NCI-H128 (cell line): ENCODE measurements around the gene ENDOD1.
"Not testable (repeated sequence)": the region's sequence is repeated elsewhere in the genome, so short reads cannot be mapped to it uniquely, and the experiment has no call there.

Experiments
- DNase-seq: peaks from one replicate; lab custom pipeline; 2025; ENCODE audit not compliant: unreplicated experiment; lab: John Stamatoyannopoulos, UW

The ENDOD1 gene, protein sequence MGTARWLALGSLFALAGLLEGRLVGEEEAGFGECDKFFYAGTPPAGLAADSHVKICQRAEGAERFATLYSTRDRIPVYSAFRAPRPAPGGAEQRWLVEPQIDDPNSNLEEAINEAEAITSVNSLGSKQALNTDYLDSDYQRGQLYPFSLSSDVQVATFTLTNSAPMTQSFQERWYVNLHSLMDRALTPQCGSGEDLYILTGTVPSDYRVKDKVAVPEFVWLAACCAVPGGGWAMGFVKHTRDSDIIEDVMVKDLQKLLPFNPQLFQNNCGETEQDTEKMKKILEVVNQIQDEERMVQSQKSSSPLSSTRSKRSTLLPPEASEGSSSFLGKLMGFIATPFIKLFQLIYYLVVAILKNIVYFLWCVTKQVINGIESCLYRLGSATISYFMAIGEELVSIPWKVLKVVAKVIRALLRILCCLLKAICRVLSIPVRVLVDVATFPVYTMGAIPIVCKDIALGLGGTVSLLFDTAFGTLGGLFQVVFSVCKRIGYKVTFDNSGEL

DNA sequence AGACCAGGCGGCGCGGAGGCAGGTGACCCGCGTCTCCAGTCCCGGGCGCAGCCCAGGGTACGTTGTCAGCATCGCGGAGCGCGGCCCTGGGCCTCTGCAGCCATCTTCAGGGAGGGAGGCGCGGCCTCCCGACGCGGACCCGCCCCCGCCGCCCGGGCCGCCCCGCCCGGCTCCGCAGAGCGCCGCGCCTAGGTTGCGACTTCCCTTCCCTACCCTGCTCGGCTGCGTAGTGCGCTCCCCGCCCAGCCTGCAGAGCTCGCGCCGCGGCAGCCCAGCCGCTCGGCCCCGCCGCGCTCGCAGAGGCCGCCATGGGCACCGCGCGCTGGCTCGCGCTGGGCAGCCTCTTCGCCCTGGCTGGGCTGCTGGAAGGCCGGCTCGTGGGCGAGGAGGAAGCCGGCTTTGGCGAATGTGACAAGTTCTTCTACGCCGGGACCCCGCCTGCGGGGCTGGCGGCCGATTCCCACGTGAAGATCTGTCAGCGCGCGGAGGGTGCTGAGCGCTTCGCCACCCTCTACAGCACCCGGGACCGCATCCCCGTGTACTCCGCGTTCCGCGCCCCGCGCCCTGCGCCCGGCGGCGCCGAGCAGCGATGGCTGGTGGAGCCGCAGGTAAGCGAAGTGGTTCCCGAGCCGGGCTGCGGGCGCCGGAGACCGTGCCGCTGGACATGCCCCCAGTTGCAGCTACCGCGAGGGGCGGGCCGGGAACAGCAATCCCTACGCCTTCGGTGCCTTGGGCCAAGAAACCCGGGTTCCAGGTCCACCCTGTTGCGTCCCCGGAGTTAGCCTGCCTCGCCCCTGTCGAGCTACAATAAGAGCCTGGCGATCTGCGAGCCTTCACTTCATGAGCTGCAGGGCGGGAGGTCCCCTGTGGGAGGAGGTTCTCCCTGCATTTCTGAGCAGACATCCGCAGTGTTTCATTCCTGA lies at the start of gene ENDOD1:
ENDOD1 (plus strand) TSS at position 227 of the 923 bp plus-strand sequence; CDS start at position 309, 82 bp downstream.
- DNase-seq, result peak; percentile 51

DNA sequence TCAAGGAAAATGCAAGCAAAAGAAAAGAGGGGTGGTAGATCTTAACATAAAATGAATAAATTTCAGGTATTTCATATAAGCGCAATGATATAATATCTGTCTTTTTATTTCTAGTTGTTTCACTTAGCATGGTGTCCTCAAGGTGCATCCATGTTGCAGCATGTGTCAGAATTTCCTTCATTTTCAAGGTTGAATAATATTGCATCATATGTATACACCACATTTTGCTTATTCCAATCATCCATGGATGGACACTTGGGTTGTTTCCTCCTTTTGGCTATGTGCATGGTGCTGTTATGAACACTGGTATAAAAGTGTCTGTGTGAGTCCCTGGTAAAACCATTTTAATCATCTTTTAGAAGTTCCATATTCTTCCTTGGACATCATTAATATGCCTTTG lies 47.4 kb upstream of the ENDOD1 start:
- no peak for DNase-seq

DNA sequence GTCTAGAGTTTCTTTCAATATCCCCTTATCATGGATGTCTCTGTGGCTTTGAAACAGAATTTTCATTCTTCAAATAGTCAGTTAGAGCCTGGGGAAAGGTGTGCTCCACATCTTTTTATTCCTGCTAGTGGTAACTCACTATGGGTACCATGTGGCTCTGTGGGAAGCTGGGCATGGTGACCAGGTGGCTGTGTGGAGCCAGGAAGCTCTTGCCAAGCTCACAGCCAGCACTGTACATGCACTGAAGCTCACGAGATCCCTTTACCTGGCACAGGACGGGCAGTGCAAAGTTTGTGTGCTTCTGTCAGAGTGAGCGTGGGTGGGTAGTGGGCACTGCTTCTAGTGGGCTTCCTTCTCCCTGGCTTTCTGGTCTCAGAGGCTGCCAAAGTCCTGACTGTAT lies 46.7 kb upstream of the ENDOD1 start:
- no peak for DNase-seq

DNA sequence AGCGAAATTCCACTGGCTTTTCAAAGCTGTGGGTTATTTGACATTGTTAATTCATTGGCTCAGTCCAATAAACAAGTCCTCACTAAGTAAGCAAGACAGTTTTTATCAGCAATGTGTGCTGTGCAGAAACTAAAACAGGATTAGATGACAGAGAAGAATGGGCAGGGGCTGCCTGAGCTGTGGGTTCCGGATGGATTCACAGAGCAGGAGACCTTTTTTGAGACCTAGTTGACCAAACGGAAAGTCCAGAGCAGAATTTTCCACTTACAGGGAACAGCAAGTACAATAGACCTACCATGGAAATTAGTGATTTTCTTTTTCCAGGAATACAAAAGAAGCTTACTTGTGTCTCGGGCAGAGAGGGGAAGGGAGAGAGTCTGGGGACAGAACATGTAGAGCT lies 45.6 kb upstream of the ENDOD1 start:
- no peak for DNase-seq

DNA sequence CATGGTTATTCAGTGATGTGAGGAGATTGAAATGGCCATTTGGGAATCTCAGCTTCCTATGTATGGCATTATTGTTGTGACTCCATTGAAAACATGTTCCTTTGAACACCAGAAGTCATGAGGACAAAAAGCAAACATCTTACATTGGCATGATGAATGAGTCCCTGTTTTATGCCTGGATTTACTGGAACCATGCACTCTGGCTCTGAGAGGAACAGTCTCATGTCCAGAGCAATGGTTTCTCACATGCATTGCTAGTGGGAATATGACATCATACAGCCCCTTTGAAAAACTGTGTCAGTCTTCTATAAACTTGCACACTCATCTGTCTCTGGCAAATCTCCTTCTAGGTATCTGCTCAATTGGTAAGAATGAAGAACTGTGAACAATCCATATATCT lies 43.8 kb upstream of the ENDOD1 start:
- DNase-seq, result no peak

DNA sequence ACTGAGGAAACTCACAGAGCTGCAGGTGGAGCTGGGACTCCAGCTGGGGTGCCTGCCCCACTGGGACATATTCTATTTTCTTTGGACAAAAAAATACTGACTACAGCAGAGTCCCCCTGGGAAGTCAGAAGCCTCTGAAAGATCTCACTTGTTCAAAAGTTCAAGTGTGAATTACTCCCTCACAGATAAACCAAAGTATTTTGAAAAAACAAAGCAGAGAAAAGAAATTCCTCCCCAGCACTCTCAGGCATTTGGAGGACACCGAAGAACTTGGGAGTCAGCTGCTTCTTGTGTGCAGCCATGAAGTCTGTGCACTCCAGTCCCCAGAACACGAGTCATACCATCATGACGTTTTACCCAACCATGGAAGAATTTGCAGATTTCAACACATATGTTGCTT lies 40.5 kb upstream of the ENDOD1 start, which contains the start of gene KDM4F:
KDM4F (plus strand) TSS at position 301 of the 400 bp plus-strand sequence.
- DNase-seq, result not testable (repeated sequence)

DNA sequence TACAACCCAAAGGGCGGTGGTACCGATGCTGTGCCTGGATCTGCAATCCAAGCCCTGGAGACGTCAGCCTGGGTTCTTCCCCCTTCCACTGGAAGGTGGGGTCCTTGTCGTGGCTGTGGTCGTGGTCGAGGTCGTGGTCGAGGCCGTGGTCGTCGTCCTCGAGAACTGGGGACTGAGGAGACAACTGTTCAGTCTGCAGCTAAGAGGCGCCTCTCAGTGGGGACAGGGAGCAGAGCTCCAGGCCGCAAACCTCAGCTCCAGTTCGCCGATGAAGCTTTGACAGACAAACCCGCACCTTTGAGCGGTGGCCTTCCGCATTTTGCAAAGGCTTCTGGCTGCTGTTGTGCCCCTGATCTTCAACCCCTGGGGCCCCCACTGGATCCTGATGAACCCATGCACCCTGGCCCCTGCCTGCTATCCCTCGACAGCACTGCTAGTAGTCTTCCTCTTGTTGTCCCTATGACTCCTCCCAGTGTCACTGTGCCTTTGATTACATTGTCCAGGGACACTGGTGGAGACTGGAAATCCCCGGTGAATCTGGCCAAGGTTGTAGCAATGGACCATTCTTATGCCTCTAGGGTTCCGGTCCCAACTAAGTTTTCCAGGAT lies 38.9 kb upstream of the ENDOD1 start:
- no peak for DNase-seq

DNA sequence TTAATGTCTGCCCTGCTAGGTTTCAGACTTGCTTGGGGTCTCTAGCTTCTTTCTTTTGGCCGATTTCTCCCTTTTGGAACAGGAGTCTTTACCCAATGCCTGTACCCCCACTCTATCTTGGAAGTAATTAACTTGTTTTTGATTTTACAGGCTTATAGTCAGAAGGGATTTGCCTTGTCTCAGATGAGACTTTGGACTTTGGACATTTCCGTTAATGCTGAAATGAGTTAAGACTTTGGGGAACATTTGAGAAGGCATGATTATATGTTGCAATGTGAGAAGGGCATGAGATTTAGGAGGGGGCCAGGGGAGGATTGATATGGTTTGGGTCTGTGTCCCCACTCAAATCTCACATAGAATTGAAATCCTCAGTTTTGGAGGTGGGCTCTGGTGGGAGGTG lies 35.3 kb upstream of the ENDOD1 start:
- no peak for DNase-seq

DNA sequence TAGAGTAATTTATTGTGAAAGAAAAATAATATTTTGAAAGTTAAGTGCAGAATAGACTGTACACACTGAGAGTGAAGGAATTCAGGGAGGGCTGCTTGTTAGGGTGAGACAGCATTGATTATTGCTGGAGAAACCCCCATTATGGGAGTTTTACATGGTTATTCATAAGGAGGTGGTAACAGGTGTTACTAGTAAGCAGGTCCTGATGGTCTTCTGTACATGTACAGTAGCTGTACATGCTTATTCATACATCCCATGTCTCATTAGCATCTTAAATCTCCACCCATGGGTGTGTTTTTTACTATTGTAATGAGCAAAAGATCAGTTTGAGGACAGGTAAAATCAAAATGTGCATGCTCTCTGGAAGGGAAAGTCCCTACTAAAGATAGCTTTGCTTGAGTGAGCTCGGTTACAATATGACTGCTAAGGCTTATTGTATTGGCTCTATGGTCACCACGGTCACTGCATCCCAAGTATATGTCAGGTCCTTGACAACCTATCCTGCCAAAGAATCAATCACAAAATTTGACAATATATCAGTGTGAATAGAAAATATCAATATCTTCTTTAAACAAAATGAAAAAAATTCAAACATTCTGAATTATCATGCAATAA lies 34.3 kb upstream of the ENDOD1 start:
- no peak for DNase-seq

DNA sequence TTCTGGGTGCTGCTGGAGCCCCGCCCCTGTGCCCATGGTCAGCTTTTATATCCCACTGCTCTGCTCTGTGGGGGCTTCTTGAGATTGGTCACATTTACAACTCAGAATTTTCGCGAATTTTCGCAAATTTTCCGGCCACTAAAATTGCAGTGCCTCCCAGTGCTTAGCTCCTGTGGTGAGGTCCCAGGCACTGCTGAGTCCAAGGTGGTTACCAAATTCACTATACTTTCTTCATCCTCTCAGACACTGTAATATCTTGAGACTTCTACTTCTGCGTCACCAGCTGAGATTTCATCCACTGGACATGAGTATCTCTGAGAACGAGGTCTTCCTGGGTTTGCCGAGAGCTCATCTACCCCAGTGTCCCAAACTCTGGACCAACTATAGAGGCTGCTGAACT lies 31.7 kb upstream of the ENDOD1 start:
- no peak for DNase-seq

DNA sequence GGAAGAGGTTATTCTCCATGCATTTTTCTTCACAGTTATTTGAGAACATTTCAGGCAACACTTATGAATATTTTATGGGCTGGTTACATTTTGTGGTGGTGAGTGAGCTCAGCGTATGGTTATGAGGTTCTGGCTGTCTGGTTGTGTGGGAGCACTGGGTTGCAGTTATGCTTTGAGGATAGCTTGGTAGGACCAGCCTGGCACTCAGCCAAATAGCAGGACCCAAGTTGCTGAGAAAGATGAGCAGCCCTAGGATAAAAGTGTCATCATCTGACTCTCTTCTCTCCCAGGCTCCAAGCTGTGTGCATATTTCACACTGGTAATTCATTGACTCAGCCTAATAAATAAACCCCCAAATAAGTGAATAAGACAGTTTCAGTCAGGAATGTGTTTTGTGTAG lies 31.0 kb upstream of the ENDOD1 start:
- DNase-seq, result no peak

DNA sequence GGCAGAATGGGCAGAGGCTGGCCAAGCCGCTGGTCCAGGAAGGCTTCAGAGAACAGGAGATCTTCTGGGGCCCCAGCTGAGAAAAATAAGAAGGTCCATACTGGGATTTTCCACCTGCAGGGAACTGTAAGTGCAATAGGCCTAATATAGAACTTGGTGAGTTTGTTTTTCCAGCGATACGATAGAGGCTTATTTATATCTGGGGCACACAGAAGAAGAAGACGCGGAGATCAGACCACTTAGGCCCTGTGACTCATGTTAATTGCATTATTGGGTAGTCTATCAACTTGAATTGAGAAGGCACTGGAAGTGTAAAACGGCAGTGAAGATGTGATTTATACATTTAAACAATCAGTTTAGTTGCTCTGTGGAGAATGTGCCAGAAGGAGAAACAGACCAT lies 30.6 kb upstream of the ENDOD1 start:
- DNase-seq, result no peak

DNA sequence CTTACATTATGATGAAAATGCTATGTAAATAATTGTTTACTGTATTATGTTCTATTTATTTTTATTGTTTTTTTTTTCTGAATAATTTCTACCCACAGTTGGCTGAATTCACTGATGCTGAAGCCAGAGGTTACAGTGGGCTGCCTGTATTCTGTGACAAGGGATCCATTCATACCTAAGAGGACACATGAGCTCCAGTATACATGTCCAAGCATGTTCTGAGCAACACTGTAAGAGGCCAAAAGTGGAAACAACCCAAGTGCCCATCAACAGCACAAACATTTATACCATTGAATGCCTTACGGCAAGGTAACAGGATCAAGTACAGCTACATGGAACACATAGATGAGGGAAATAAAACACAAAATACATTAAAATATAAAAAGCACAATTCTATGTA lies 24.3 kb upstream of the ENDOD1 start:
- DNase-seq, result peak; percentile 12

DNA sequence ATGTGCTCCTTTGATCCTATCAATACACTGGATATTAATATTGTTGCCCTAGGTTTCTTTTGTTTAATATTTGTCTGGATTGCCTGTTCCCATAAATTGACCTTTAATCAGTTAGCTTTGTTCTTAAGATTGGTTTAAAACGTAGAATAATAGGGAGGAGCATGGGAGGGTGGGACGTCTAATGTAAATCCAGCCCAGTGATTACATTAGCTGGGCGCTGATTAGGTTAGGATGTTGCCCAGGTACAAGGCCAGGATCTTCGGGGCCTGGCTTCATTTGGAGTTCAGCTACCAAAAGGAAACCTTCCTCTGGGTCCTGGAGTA lies 23.0 kb upstream of the ENDOD1 start, which contains the start of gene SRSF8:
SRSF8 (plus strand) TSS at position 204 of the 323 bp plus-strand sequence. CDS start 308 bp downstream, outside the sequence.
- DNase-seq, result no peak

DNA sequence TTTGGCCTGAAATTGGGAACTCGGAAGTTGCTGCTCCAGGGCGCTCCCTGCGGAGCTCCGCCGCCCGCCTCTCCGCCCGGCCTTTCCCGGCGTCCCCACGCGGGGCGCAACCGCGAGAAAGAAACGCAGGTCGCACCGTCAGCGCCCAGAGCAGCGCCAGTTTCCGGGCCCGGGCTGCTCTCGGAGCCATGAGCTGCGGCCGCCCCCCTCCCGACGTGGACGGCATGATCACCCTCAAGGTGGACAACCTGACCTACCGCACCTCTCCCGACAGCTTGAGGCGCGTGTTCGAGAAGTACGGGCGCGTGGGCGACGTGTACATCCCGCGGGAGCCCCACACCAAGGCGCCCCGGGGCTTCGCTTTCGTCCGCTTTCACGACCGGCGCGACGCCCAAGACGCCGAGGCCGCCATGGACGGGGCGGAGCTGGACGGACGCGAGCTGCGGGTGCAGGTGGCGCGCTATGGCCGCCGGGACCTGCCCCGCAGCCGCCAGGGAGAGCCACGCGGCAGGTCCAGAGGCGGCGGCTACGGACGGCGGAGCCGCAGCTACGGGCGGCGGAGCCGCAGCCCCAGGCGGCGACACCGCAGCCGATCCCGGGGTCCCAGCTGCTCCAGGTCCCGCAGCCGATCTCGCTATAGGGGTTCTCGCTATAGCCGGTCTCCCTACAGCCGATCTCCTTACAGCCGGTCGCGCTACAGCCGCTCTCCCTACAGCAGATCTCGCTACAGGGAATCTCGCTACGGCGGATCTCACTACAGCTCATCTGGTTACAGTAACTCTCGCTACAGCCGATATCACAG lies 22.4 kb upstream of the ENDOD1 start:
- DNase-seq, result peak; percentile 61

DNA sequence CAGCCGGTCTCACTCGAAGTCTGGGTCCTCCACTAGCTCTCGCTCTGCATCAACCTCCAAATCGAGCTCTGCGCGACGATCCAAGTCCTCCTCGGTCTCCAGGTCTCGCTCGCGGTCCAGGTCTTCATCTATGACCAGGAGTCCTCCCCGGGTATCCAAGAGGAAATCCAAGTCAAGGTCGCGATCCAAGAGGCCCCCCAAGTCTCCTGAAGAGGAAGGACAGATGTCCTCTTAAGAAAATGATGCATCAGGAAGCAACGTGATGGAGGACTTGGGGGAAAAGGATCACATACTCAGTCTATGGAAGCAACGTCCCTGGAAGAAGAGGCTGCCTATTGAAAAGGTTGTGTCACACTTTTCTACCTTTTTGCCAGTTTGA lies 21.8 kb upstream of the ENDOD1 start:
- peak; percentile 58 for DNase-seq

DNA sequence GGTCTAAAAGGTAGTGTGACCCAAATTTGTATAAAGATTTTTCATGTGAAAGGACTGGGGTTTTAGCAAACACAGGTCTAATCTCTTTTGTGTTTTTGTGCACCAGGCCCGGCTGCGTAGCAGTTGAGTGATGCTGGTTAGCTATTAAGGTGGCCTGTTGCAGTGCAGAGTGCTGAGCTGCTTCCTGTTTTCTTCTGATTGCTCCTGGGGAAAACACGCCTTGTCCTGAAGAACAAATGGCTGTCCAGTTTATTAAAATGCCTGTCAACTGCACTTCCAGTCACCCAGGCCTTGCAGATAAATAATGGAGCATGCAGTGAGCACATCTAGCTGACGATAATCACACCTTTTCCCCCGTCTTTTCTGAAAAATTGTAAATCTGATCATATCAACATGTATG lies 21.1 kb upstream of the ENDOD1 start:
- DNase-seq, result peak; percentile 55

DNA sequence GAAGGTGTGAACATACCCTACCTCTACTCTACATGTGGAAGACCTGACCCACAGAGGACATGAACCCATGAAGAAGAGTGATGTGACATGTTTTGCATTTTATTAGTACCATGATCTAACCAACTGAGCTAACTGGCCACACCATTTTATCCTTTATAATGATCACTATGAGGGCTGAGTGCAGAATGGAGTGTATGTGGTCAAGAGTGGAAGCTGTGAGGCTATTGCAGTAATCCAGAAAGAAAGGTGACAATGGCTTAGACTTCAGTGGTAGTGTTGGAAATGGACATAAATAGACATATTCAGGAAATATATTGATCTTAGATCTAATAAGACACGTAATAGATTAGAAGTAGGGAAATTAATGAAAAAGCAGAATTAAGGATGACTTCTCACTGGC lies 19.2 kb upstream of the ENDOD1 start:
- DNase-seq, result no peak

DNA sequence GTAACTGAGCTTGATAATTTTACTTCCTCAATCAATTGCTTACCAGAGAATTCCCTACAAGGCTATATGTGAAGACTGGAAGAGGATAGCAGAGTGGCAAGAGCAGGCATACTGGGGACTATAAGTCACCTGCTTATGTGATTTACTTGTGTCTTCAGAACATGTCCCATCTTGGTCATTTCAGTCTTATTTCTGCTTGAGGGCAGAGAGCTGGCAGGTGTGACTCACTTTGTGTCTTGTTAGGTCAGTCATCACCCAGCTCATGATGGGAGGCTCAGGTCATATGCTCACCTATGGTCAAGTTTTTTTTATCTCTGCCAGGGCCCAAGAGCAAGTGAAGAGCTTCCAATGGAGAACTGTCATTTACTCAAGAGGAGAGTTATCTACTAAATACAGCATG lies 16.7 kb upstream of the ENDOD1 start:
- DNase-seq, result no peak
